Right lobe of liver (tissue), 4 donors: ENCODE data around the gene INSIG1.

ENCODE experiments used
- POLR2A ChIP-seq: fragments of 450-650 bp; IDR thresholded peaks from one replicate; pipeline ENCODE4 v1.6.1; 2017; ENCODE audit warnings: antibody characterized with exemption, mild to moderate bottlenecking
- TF ChIP-seq, protein P1 (sequence below), 4 donors: fragments of 200-600 bp in 3 of 4; fragments of 450-650 bp in 1 of 4; IDR thresholded peaks; one replicate each; pipeline versions ENCODE4 v1.5.1 to v1.8.0; 2016 to 2022; ENCODE audit warnings: antibody characterized with exemption in 4 of 4, mild to moderate bottlenecking in 2 of 4
- donor health status: DM: no; HTN: no; CAD: no.
- donor health status: DM: no; HTN: no; CAD: no.
- donor health status: DM: no; HTN: yes; CAD: no.

DNA sequence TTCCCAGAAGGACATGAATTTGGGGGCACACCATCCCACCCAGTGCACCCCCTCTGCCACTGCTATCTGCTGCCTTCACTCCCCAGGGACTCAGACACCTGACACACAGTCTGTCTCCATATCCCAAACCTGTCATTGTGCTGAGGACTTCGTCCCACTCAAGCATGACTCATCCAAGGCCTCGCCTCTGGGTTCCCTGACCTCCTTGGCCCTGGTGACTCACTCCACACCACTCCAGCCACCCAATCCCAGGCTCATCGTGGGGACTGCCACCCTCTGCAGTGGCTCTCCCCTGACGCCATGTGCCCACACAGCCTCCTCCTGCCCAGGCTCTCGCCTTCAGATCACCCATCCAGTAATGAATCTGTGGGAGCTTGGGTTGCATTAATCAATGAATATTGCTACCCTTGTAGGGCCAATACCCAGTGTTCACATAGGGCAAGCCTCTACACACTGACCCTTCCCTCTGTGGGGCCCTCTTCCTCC, 6.6 kb upstream of the INSIG1 start:
- TF ChIP-seq, protein P1, sequence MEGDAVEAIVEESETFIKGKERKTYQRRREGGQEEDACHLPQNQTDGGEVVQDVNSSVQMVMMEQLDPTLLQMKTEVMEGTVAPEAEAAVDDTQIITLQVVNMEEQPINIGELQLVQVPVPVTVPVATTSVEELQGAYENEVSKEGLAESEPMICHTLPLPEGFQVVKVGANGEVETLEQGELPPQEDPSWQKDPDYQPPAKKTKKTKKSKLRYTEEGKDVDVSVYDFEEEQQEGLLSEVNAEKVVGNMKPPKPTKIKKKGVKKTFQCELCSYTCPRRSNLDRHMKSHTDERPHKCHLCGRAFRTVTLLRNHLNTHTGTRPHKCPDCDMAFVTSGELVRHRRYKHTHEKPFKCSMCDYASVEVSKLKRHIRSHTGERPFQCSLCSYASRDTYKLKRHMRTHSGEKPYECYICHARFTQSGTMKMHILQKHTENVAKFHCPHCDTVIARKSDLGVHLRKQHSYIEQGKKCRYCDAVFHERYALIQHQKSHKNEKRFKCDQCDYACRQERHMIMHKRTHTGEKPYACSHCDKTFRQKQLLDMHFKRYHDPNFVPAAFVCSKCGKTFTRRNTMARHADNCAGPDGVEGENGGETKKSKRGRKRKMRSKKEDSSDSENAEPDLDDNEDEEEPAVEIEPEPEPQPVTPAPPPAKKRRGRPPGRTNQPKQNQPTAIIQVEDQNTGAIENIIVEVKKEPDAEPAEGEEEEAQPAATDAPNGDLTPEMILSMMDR (IDR thresholded peaks at IDR 0.05), result no peak
- TF ChIP-seq POLR2A, result peak; percentile 21
